ENCODE measurements around the gene FAM8A1. TPM values are rescaled to one million over a fixed set of nuclear protein-coding genes. Genes with fewer than 3 reads are reported as not detected.

Gene FAM8A1
- total and polyA plus RNA-seq, 2 of the 13 experiments (the other 11 are each of a cell fraction or from before 2014, with no cell fraction given) = 30.5 to 34.3 TPM

DNA sequence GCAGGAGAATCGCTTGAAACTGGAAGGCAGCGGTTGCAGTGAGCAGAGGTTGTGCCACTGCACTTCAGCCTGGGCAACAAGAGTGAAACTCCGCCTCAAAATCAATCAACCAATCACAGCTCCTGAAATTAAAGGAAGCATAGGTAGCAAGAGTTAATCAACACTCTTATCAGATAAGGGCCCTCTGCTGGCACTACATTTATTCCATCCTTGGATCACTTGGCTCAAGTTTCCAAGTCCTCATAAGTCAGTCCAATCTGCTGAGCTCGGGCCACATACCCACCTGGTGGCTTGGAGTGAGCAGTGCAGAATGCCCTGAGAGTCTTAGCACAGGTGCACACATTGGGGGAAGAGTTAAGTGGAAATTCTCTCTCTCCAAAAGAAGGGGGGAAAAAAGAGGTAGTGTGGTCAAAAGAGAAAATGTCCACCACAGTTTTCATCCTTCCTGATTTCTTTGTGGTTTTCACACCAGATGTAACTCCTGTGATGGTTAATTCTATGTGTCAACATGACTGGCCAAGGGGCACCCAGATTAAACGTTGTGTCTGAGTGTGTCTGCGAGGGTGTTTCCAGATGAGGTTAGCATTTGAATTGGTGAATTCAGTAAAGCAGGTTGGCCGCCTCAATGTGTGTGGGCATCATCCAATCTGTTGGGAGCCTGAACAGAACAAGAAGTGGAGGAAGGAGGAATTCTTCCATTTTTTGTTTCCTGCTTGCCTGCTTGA is 14.2 kb upstream of the FAM8A1 start:
- Histone ChIP-seq H3K36me3 (replicated peaks in 1 of 2; ENCODE audit: control insufficient read depth in 1 of 2, insufficient read depth in 2 of 2, low read length in 2 of 2) (no peaks in the 10 kb centered on the region), H3K79me2 (ENCODE audit: insufficient read depth, low read length) (no peaks in the 10 kb centered on the region), H3K4me1 (ENCODE audit: insufficient read depth, low read length) (peaks cover 42% of the 10 kb centered on the region), H4K20me1 (ENCODE audit: insufficient read depth, low read length) (no peaks in the 10 kb centered on the region), H3K4me2 (ENCODE audit: low read depth, low read length) (no peak overlapping the region), H3K4me3 (replicated peaks in 1 of 3; ENCODE audit: insufficient read depth in 1 of 3, low read depth in 2 of 3, low read length in 3 of 3) (no peak overlapping the region), H3K27me3 (ENCODE audit: control insufficient read depth in 1 of 2, insufficient read depth in 2 of 2, low read length in 2 of 2) (no peaks in the 10 kb centered on the region), H3K27ac (ENCODE audit: extremely low read length, insufficient read depth, low read length) (no peak overlapping the region), H2AFZ (ENCODE audit: low read length) (no peak overlapping the region), H3K9me3 (ENCODE audit: low read length) (no peaks in the 10 kb centered on the region), H3K9ac (ENCODE audit: insufficient read depth, low read depth, low read length) (no peak overlapping the region)
- peak; percentile 83 for ATAC-seq
- in situ Hi-C loops (cut with HindIII; ENCODE audit: extremely low pct_ligation_motif_present, low pct_unique_long_range_greater_than_20kb) = no loop called here
- ChIA-PET POLR2A (no interaction called here), CTCF (ENCODE audit: low intra/inter-chr PET ratio, low total read pairs) (interaction anchor here (3.6 kb wide), 1 partner anchor 430 kb away, joined by 55 read pairs; no protein-coding TSS in a partner anchor)
- peak; percentile 37 for FAIRE-seq
- intact Hi-C loops (cut with micrococcal nuclease; ENCODE audit: unreplicated experiment) = loop anchor here (10.0 kb wide), 1 partner anchor 219 kb away; no protein-coding TSS in a partner anchor
- no TSS peak for BruUV-seq (replicated peaks)
- 56% methylated on average over 7 of the region's 7 CpGs for WGBS (ENCODE audit: low lambda C conversion rate)
- DNase-seq (ENCODE audit: low spot score) = peak; percentile 59
- TF ChIP-seq MAFF (IDR thresholded peaks at IDR 0.05; ENCODE audit: low read depth, low read length) (no peak), RAD21 (CRISPR knock-in tag; IDR thresholded peaks at IDR 0.05) (0 out of 2 replicates have a peak, but pooled peaks have one; percentile 43), KLF16 (CRISPR knock-in tag; IDR thresholded peaks at IDR 0.05) (no peak), FIP1L1 (IDR thresholded peaks at IDR 0.05; ENCODE audit: borderline replicate concordance, insufficient read depth, low read depth, low read length) (no peak), ZNF496 (CRISPR knock-in tag; IDR thresholded peaks at IDR 0.05; ENCODE audit: insufficient replicate concordance) (no peak), ZNF552 (CRISPR knock-in tag; IDR thresholded peaks at IDR 0.05; ENCODE audit: borderline replicate concordance) (no peak), ZNF235 (CRISPR knock-in tag; IDR thresholded peaks at IDR 0.05; ENCODE audit: borderline replicate concordance) (no peak), ZKSCAN1 (IDR thresholded peaks at IDR 0.05; ENCODE audit: low read length) (no peak), ZNF781 (CRISPR knock-in tag; IDR thresholded peaks at IDR 0.05; ENCODE audit: borderline replicate concordance, not compliant biosample characterization) (no peak), YEATS4 (CRISPR knock-in tag; IDR thresholded peaks at IDR 0.05; ENCODE audit: borderline replicate concordance) (no peak), SNAPC2 (CRISPR knock-in tag; IDR thresholded peaks at IDR 0.05) (no peak)
- TF ChIP-seq, protein P1, sequence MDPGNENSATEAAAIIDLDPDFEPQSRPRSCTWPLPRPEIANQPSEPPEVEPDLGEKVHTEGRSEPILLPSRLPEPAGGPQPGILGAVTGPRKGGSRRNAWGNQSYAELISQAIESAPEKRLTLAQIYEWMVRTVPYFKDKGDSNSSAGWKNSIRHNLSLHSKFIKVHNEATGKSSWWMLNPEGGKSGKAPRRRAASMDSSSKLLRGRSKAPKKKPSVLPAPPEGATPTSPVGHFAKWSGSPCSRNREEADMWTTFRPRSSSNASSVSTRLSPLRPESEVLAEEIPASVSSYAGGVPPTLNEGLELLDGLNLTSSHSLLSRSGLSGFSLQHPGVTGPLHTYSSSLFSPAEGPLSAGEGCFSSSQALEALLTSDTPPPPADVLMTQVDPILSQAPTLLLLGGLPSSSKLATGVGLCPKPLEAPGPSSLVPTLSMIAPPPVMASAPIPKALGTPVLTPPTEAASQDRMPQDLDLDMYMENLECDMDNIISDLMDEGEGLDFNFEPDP (CRISPR knock-in tag; conservative IDR thresholded peaks at IDR 0.05) = 0 out of 2 replicates have a peak, but pooled peaks have one; percentile 48
- TF ChIP-seq, protein P2, sequence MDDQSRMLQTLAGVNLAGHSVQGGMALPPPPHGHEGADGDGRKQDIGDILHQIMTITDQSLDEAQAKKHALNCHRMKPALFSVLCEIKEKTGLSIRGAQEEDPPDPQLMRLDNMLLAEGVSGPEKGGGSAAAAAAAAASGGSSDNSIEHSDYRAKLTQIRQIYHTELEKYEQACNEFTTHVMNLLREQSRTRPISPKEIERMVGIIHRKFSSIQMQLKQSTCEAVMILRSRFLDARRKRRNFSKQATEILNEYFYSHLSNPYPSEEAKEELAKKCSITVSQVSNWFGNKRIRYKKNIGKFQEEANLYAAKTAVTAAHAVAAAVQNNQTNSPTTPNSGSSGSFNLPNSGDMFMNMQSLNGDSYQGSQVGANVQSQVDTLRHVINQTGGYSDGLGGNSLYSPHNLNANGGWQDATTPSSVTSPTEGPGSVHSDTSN (CRISPR knock-in tag; IDR thresholded peaks at IDR 0.05; ENCODE audit: borderline replicate concordance) = no peak
- TF ChIP-seq, protein P3, sequence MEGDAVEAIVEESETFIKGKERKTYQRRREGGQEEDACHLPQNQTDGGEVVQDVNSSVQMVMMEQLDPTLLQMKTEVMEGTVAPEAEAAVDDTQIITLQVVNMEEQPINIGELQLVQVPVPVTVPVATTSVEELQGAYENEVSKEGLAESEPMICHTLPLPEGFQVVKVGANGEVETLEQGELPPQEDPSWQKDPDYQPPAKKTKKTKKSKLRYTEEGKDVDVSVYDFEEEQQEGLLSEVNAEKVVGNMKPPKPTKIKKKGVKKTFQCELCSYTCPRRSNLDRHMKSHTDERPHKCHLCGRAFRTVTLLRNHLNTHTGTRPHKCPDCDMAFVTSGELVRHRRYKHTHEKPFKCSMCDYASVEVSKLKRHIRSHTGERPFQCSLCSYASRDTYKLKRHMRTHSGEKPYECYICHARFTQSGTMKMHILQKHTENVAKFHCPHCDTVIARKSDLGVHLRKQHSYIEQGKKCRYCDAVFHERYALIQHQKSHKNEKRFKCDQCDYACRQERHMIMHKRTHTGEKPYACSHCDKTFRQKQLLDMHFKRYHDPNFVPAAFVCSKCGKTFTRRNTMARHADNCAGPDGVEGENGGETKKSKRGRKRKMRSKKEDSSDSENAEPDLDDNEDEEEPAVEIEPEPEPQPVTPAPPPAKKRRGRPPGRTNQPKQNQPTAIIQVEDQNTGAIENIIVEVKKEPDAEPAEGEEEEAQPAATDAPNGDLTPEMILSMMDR (CRISPR knock-in tag; IDR thresholded peaks at IDR 0.05) = peak; percentile 46
- TF ChIP-seq, protein P4, sequence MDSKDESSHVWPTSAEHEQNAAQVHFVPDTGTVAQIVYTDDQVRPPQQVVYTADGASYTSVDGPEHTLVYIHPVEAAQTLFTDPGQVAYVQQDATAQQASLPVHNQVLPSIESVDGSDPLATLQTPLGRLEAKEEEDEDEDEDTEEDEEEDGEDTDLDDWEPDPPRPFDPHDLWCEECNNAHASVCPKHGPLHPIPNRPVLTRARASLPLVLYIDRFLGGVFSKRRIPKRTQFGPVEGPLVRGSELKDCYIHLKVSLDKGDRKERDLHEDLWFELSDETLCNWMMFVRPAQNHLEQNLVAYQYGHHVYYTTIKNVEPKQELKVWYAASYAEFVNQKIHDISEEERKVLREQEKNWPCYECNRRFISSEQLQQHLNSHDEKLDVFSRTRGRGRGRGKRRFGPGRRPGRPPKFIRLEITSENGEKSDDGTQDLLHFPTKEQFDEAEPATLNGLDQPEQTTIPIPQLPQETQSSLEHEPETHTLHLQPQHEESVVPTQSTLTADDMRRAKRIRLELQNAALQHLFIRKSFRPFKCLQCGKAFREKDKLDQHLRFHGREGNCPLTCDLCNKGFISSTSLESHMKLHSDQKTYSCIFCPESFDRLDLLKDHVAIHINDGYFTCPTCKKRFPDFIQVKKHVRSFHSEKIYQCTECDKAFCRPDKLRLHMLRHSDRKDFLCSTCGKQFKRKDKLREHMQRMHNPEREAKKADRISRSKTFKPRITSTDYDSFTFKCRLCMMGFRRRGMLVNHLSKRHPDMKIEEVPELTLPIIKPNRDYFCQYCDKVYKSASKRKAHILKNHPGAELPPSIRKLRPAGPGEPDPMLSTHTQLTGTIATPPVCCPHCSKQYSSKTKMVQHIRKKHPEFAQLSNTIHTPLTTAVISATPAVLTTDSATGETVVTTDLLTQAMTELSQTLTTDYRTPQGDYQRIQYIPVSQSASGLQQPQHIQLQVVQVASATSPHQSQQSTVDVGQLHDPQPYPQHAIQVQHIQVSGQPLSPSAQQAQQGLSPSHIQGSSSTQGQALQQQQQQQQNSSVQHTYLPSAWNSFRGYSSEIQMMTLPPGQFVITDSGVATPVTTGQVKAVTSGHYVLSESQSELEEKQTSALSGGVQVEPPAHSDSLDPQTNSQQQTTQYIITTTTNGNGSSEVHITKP (CRISPR knock-in tag; IDR thresholded peaks at IDR 0.05; ENCODE audit: low read depth) = no peak
